ENCODE results near the gene CD8B.
"Not testable (repeated sequence)": the region's sequence is repeated elsewhere in the genome, so short reads cannot be mapped to it uniquely, and the experiment has no call there.

Gene CD8B

GRCh38 chr2:86851581-86851980, 10.1 kb downstream of the CD8B start:
- H3K27ac Mint-ChIP-seq; H3K27me3 Mint-ChIP-seq (ENCODE audit: low read depth); DNase-seq (ENCODE audit: low spot score); H3K4me1 Mint-ChIP-seq (ENCODE audit: low read depth); H3K36me3 Mint-ChIP-seq (ENCODE audit: low read depth); H3K4me3 Mint-ChIP-seq; H3K9me3 Mint-ChIP-seq: not testable (repeated sequence)

- H3K27me3 Mint-ChIP-seq (ENCODE audit: low read depth); H3K9me3 Mint-ChIP-seq; H3K4me3 Mint-ChIP-seq; H3K4me1 Mint-ChIP-seq (ENCODE audit: low read depth); H3K36me3 Mint-ChIP-seq (ENCODE audit: low read depth): not testable (repeated sequence)
- peak overlapping the region; percentile 41 for H3K27ac Mint-ChIP-seq
- peak; percentile 16 for DNase-seq (ENCODE audit: low spot score)
Measured at GRCh38 chr2:86842607-86843234, 19.0 kb downstream of the CD8B start.

- not testable (repeated sequence) for H3K4me3 Mint-ChIP-seq; H3K36me3 Mint-ChIP-seq (ENCODE audit: low read depth); DNase-seq (ENCODE audit: low spot score); H3K9me3 Mint-ChIP-seq; H3K27me3 Mint-ChIP-seq (ENCODE audit: low read depth); H3K27ac Mint-ChIP-seq
- peaks cover 13% of the 10 kb centered on the region for H3K4me1 Mint-ChIP-seq (ENCODE audit: low read depth)
Measured at GRCh38 chr2:86841330-86841729, 20.4 kb downstream of the CD8B start.

GRCh38 chr2:86839871-86840548, 21.7 kb downstream of the CD8B start:
- H3K27me3 Mint-ChIP-seq (ENCODE audit: low read depth); H3K27ac Mint-ChIP-seq: not testable (repeated sequence)

GRCh38 chr2:86839455-86839854, 22.2 kb downstream of the CD8B start:
- DNase-seq (ENCODE audit: low spot score); H3K27ac Mint-ChIP-seq; H3K27me3 Mint-ChIP-seq (ENCODE audit: low read depth); H3K9me3 Mint-ChIP-seq; H3K36me3 Mint-ChIP-seq (ENCODE audit: low read depth); H3K4me3 Mint-ChIP-seq: not testable (repeated sequence)
- H3K4me1 Mint-ChIP-seq (ENCODE audit: low read depth): peaks cover 13% of the 10 kb centered on the region

More at GRCh38 chr2:86839871-86840548, 21.7 kb downstream of the CD8B start:
- H3K4me1 Mint-ChIP-seq (ENCODE audit: low read depth): peaks cover 13% of the 10 kb centered on the region
- DNase-seq (ENCODE audit: low spot score); H3K4me3 Mint-ChIP-seq; H3K9me3 Mint-ChIP-seq; H3K36me3 Mint-ChIP-seq (ENCODE audit: low read depth): not testable (repeated sequence)

GRCh38 chr2:86837714-86838113, 24.0 kb downstream of the CD8B start:
- not testable (repeated sequence) for DNase-seq (ENCODE audit: low spot score); H3K4me3 Mint-ChIP-seq; H3K9me3 Mint-ChIP-seq; H3K27me3 Mint-ChIP-seq (ENCODE audit: low read depth); H3K27ac Mint-ChIP-seq; H3K36me3 Mint-ChIP-seq (ENCODE audit: low read depth)
- peaks cover 13% of the 10 kb centered on the region for H3K4me1 Mint-ChIP-seq (ENCODE audit: low read depth)

GRCh38 chr2:86836915-86837695, 24.6 kb downstream of the CD8B start:
- not testable (repeated sequence) for H3K4me1 Mint-ChIP-seq (ENCODE audit: low read depth); H3K27ac Mint-ChIP-seq; H3K27me3 Mint-ChIP-seq (ENCODE audit: low read depth); H3K9me3 Mint-ChIP-seq; H3K36me3 Mint-ChIP-seq (ENCODE audit: low read depth)
- peak overlapping the region; percentile 36 for H3K4me3 Mint-ChIP-seq
- DNase-seq (ENCODE audit: low spot score): peak; percentile 67

- H3K27me3 Mint-ChIP-seq (ENCODE audit: low read depth): peaks cover 12% of the 10 kb centered on the region
- not testable (repeated sequence) for H3K4me1 Mint-ChIP-seq (ENCODE audit: low read depth); H3K9me3 Mint-ChIP-seq; DNase-seq (ENCODE audit: low spot score); H3K4me3 Mint-ChIP-seq; H3K27ac Mint-ChIP-seq; H3K36me3 Mint-ChIP-seq (ENCODE audit: low read depth)
Measured at GRCh38 chr2:86835548-86835889, 26.2 kb downstream of the CD8B start.

- Mint-ChIP-seq H3K27me3 (ENCODE audit: low read depth) (peaks cover 12% of the 10 kb centered on the region), H3K4me3 (no peak overlapping the region), H3K27ac (no peak overlapping the region), H3K4me1 (ENCODE audit: low read depth) (peaks cover 4% of the 10 kb centered on the region), H3K9me3 (no peaks in the 10 kb centered on the region), H3K36me3 (ENCODE audit: low read depth) (no peaks in the 10 kb centered on the region)
- no peak for DNase-seq (ENCODE audit: low spot score)
Measured at GRCh38 chr2:86833315-86833714, 28.4 kb downstream of the CD8B start.

GRCh38 chr2:86832334-86833096, 29.2 kb downstream of the CD8B start:
- H3K36me3 Mint-ChIP-seq (ENCODE audit: low read depth): no peaks in the 10 kb centered on the region
- DNase-seq (ENCODE audit: low spot score): no peak
- peaks cover 12% of the 10 kb centered on the region for H3K27me3 Mint-ChIP-seq (ENCODE audit: low read depth)
- H3K27ac Mint-ChIP-seq: no peak overlapping the region
- H3K4me1 Mint-ChIP-seq (ENCODE audit: low read depth): peaks cover 4% of the 10 kb centered on the region
- H3K9me3 Mint-ChIP-seq: no peaks in the 10 kb centered on the region
- H3K4me3 Mint-ChIP-seq: no peak overlapping the region

- Mint-ChIP-seq H3K27ac (no peak overlapping the region), H3K4me1 (ENCODE audit: low read depth) (peaks cover under 1% of the 10 kb centered on the region), H3K36me3 (ENCODE audit: low read depth) (no peaks in the 10 kb centered on the region), H3K4me3 (no peak overlapping the region), H3K9me3 (no peaks in the 10 kb centered on the region), H3K27me3 (ENCODE audit: low read depth) (peaks cover 12% of the 10 kb centered on the region)
- DNase-seq (ENCODE audit: low spot score): no peak
Measured at GRCh38 chr2:86831537-86831936, 30.1 kb downstream of the CD8B start.

GRCh38 chr2:86826951-86827350, 34.7 kb downstream of the CD8B start:
- DNase-seq (ENCODE audit: low spot score): no peak
- peaks cover 15% of the 10 kb centered on the region for H3K27me3 Mint-ChIP-seq (ENCODE audit: low read depth)
- no peaks in the 10 kb centered on the region for H3K36me3 Mint-ChIP-seq (ENCODE audit: low read depth)
- H3K4me3 Mint-ChIP-seq: no peak overlapping the region
- H3K9me3 Mint-ChIP-seq: peaks cover 10% of the 10 kb centered on the region
- H3K4me1 Mint-ChIP-seq (ENCODE audit: low read depth): peaks cover 9% of the 10 kb centered on the region
- no peak overlapping the region for H3K27ac Mint-ChIP-seq

- Mint-ChIP-seq H3K27ac (peak overlapping the region; percentile 49), H3K4me3 (peak overlapping the region; percentile 81), H3K36me3 (ENCODE audit: low read depth) (no peaks in the 10 kb centered on the region), H3K9me3 (peaks cover 10% of the 10 kb centered on the region), H3K27me3 (ENCODE audit: low read depth) (peaks cover 7% of the 10 kb centered on the region), H3K4me1 (ENCODE audit: low read depth) (peaks cover 9% of the 10 kb centered on the region)
- DNase-seq (ENCODE audit: low spot score): peak; percentile 26
Measured at GRCh38 chr2:86825693-86826381, 35.8 kb downstream of the CD8B start.

Data from T-helper 2 cell treated with Interferon-gamma antibody and Interleukin-4, amounts not matched to agents 5 μg/mL and 100 μg/mL, for 36 hours (primary cell).